ENCODE data around the gene PRDM11.

DNA sequence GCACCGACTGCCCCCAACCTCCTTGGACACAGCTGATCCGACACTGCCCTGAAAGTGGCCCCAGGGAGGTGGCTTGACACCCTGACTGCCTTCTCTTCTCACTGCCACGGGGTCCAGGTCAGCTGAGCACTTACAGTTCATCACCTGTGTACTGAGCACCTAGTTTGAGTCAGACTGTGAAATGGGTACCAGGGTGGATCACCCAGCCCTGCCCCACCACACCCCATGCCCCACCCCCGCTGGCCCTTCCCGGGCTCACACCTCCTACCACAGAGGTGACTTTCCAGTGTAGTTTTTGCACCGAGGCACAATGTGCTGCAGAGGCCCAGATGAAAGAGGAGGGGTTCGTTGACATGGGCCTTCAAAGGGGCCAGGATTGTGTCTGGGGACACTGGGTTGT lies 59.5 kb downstream of the PRDM11 start:
- TF ChIP-seq CTCF (conservative IDR thresholded peaks at IDR 0.05 in 1 of 2, IDR thresholded peaks at IDR 0.05 in 1 of 2; ENCODE audit: extremely low read depth in 1 of 2, insufficient read depth in 1 of 2, low read depth in 1 of 2, low read length in 2 of 2) (no peak), EZH2 (IDR thresholded peaks at IDR 0.05; ENCODE audit: borderline replicate concordance, low read length) (no peak)
